Activated T-helper 1 cell treated with Interleukin-2 at 50 U/mL for 16 hours (primary cell): ENCODE results near the gene MAGEF1.

Experiments used
- DNase-seq: peaks from one replicate; pipeline ENCODE4 v3.0.0-alpha.2; 2020; ENCODE audit warnings: low read depth

The MAGEF1 gene

DNA sequence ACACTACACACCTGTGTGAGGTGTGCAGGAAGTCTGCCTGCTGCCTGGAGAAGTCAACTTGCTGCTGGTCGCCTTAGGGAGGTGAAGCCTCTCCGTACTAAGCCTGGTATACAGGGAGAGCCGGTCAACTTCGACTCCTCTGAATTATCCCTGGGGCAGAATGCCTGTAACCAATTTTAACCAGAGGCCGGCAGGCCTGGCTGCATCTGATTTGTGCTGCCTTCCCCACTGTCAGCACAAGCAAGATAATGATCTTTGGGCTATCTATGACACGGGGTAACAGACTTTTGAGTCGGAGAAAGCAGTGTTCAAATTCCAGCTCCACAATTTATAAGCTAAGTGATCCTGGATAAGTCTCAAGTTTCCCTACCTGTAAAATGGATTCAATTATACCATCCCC lies 42.3 kb downstream of the MAGEF1 start:
- DNase-seq = no peak

DNA sequence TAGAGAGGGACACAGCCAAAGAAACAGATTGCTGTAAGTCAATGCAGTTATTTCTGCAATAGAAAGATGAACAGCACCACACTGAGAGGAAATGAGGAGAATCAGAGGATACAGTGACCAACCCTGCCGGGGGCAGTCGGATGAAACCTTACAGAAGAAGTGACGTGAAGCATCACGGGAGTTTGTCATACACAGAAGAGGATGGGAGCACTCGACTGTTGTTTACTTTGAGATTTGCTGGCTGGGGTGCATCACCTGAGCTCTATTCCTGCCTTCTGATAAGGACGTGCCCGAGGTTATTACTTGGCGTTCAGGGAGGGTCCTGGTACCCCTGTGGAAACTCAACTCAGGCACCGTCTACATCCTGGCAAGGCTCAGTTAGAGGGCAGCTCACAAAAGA lies 45.4 kb downstream of the MAGEF1 start:
- no peak for DNase-seq

DNA sequence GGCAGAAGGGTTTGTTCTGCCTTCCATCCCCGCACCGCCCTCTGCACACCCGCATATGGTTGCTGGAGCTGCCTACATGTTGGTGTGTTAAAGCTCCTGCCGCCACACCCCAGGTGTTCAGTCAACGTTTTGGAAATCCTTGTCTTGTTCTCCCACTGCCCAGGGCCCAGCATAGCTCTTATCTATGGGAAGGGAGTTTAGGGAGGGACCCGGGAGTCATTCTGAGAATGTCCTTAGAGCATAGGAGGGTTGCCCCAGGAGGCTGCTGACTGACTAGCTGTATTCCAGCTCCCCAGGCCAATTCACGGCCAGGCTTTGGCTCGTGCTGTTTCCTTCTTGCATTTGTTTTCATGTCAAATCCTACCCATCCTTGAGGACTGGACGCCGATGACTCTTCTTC lies 46.8 kb downstream of the MAGEF1 start:
- DNase-seq = no peak

DNA sequence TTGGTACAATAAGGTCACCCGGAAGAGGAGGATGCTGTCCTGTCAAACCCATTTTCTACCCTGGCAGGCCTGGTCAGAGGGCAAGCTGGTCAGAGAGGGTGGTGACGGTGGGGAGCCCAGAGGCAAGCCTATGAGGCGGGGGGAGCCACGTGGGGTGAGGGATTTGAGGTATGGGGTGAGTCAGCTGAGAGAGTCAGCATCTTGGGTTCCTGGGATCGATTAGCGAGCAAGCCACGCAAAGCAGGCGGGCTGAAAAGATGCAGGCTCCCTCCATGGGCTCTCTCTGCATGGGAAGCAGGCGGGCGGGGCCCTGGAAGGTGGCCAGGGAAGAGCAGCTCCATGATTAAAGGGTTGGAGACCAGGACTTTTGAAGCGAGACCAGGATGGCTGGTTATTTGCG lies 48.1 kb downstream of the MAGEF1 start:
- DNase-seq = no peak

DNA sequence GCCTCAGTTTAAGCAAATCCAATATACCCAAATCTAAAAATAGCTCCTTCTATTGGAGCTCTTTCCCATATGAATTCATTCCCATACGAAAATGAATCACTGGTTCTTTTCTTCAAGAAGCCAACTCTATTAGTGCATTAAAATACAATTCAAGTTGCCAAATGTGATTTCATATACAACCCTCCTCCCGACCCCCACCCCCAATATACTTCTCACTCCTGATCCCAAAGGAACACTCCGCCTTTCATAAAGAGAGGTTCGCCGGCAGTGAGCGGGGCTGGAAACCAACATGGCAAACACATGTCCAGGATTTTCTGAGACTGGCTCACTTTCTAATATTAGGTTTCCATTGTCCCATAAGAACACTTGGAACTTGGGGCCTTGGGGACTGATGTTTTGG lies 48.5 kb downstream of the MAGEF1 start:
- no peak for DNase-seq

DNA sequence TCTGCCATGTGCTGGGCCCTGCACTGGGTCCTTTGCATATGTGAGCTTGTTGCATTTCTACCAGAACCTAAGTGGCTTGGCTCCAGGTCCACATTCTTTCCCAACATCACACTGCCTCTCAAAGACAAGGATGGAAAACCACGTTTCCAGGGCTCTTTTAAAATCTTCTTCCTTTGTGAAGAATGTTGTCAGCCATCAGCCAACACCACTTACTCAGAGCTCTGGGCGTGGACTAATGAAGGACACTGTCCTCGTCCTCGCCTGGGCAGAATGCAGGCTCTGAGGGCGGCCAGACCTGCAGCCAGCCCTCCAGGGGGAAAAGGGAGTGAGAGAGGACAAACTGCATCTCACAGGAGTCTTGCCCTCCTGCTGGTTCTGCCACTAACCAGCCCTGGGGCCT lies 49.7 kb downstream of the MAGEF1 start:
- no peak for DNase-seq

DNA sequence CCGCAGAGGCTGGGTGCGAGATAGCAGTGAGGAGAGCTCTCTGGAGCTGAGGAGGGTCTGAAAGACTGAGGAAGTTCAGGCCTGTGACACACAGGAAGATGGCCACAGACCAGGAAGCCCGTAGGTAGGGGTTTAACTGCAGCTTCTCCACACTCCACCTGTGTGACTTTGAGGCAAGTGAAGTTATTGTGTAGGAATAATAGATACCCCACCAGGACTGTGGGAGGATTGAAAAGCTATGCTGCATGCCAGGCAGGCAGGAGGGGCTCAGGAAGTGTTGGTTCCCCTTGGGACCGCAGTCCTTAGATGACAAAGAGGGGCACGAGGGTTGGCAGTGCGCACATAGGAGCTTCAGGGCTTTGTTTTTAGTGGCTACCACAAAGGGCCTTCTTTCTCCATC lies 50.9 kb downstream of the MAGEF1 start:
- no peak for DNase-seq
